Astrocyte of the cerebellum (primary cell): ENCODE data around the gene LRRC4C.

Experiments used
- DNase-seq: peaks from one replicate; pipeline ENCODE4 v3.0.0-alpha.2; 2011; ENCODE audit warnings: low read depth
- H3K4me3 ChIP-seq: 2 replicates; pipeline ENCODE4 v1.5.1; 2011; ENCODE audit warnings: mild to moderate bottlenecking, low read depth, low read length, moderate library complexity
- CTCF ChIP-seq: IDR thresholded peaks from 2 replicates; pipeline ENCODE4 v1.5.1; 2012; ENCODE audit warnings: low read length, low read depth, moderate library complexity, mild to moderate bottlenecking; ENCODE audit errors: missing control alignments
- in situ Hi-C: cut with HindIII; loops from 2 replicates; pipeline ENCODE4 v1.10.0; 2017; ENCODE audit warnings: low sequenced_read_pairs

The LRRC4C gene

GRCh38 chr11:41189701-41190436 lies 269.6 kb downstream of the LRRC4C start:
- H3K4me3 ChIP-seq: no peak overlapping the region
- no peak for DNase-seq
- TF ChIP-seq CTCF: no peak
- in situ Hi-C loops: no loop called here

DNA sequence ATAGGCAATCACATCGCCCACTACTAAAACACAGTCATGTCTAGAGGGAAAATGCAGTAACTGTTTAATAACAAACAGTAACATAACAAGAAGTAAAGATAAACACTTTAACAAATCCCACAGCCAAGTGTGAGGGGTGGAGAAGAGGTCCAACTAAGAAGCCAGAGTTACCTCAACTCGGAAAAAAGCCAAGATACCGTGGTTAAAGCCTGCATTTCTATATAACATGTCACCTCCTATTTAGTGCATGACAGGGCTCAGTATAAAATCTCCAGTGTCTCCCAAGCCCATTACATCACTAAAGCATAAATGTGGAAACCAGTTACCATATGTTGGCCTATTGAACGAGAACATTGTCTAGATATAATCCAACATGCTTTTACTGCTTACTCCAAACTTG lies 281.7 kb downstream of the LRRC4C start:
- TF ChIP-seq CTCF: no peak
- in situ Hi-C loops: no loop called here
- DNase-seq: peak; percentile 12
- no peak overlapping the region for H3K4me3 ChIP-seq

- no peak for TF ChIP-seq CTCF
- no peak for DNase-seq
- H3K4me3 ChIP-seq: no peak overlapping the region
- in situ Hi-C loops: no loop called here
Observed at GRCh38 chr11:41175304-41175972, 284.0 kb downstream of the LRRC4C start.

- no peak for TF ChIP-seq CTCF
- H3K4me3 ChIP-seq: no peak overlapping the region
- DNase-seq: no peak
- in situ Hi-C loops: no loop called here
Observed at GRCh38 chr11:41146326-41146725, 313.1 kb downstream of the LRRC4C start.

DNA sequence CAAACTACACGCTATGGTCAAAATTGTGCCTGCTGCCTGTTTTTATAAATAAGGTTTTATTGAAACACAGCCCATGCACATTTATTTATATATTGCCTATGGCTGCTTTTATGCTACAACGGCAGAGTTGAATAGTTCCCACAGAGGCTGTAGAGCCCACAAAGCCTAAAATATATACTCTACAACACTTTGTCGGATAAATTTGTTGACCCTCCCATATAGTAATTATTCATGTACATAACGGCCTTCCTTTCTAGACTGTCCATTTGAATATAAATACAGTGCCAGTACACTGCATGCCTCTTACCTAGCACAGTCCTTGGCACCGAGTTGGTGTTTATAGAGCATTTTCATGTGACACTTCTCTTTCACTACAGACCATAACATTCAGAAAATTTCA lies 314.0 kb downstream of the LRRC4C start:
- no peak for DNase-seq
- in situ Hi-C loops: no loop called here
- no peak overlapping the region for H3K4me3 ChIP-seq
- TF ChIP-seq CTCF: no peak

- H3K4me3 ChIP-seq: no peak overlapping the region
- DNase-seq: no peak
- no peak for TF ChIP-seq CTCF
- in situ Hi-C loops: no loop called here
Observed at GRCh38 chr11:41134971-41135370, 324.5 kb downstream of the LRRC4C start.
